Measurements from ENCODE around the gene GNRHR. TPM values are rescaled to one million over a fixed set of nuclear protein-coding genes. Genes with fewer than 3 reads are reported as not detected.

GNRHR gene
- polyA plus RNA-seq, 1 of the 3 experiments (the other 2 are of a cell fraction): 0.02 TPM

- H3K27me3 ChIP-seq (ENCODE audit: insufficient read depth): no peaks in the 10 kb centered on the region
- H4K20me1 ChIP-seq (ENCODE audit: insufficient read depth): no peaks in the 10 kb centered on the region; the same call in 1 of the 2 replicates
- peak overlapping the region; percentile 98; the same call in 1 of the 2 replicates for H2AFZ ChIP-seq (ENCODE audit: low read depth)
- no peaks in the 10 kb centered on the region for H3F3A ChIP-seq (replicated peaks; ENCODE audit: insufficient read depth)
- peak overlapping the region; percentile 85 to 92 for H3K27ac ChIP-seq (ENCODE audit: low read depth in 2 of 2, low read length in 1 of 2)
- 85% methylated on average over 2 of the region's 2 CpGs for WGBS (ENCODE audit: low lambda C conversion rate)
- H3K4me2 ChIP-seq: peak overlapping the region; percentile 84
- TF ChIP-seq TEAD4 (IDR thresholded peaks at IDR 0.05; ENCODE audit: borderline replicate concordance, insufficient read depth): no peak
- TF ChIP-seq MXI1 (IDR thresholded peaks at IDR 0.05; ENCODE audit: low read depth, low read length): no peak
- TF ChIP-seq TAF1 (IDR thresholded peaks at IDR 0.05; ENCODE audit: borderline replicate concordance, low read depth, low read length): no peak
- TF ChIP-seq POLR2AphosphoS5 (IDR thresholded peaks at IDR 0.05; ENCODE audit: low read depth, low read length): no peak
- no peak for TF ChIP-seq MEF2A (IDR thresholded peaks at IDR 0.05; ENCODE audit: borderline replicate concordance, low read depth)
- no peak for TF ChIP-seq FOXM1 (IDR thresholded peaks at IDR 0.05; ENCODE audit: low read depth)
- no peak for TF ChIP-seq YY1 (IDR thresholded peaks at IDR 0.05; ENCODE audit: low read depth)
- TF ChIP-seq USF2 (IDR thresholded peaks at IDR 0.05; ENCODE audit: borderline replicate concordance, low read depth, low read length): no peak
- TF ChIP-seq, protein P1, sequence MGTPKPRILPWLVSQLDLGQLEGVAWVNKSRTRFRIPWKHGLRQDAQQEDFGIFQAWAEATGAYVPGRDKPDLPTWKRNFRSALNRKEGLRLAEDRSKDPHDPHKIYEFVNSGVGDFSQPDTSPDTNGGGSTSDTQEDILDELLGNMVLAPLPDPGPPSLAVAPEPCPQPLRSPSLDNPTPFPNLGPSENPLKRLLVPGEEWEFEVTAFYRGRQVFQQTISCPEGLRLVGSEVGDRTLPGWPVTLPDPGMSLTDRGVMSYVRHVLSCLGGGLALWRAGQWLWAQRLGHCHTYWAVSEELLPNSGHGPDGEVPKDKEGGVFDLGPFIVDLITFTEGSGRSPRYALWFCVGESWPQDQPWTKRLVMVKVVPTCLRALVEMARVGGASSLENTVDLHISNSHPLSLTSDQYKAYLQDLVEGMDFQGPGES (IDR thresholded peaks at IDR 0.05; ENCODE audit: low read depth, low read length): no peak
- TF ChIP-seq NFIC (IDR thresholded peaks at IDR 0.05; ENCODE audit: borderline replicate concordance): no peak
- TF ChIP-seq CHD2 (IDR thresholded peaks at IDR 0.05; ENCODE audit: low read length, partially characterized antibody): no peak
- TF ChIP-seq ELF1 (IDR thresholded peaks at IDR 0.05): no peak
- no peak for TF ChIP-seq FOXJ3 (CRISPR knock-in tag; IDR thresholded peaks at IDR 0.05)
- no peak for TF ChIP-seq SIN3A (IDR thresholded peaks at IDR 0.05; ENCODE audit: borderline replicate concordance, low read depth, low read length)
- TF ChIP-seq RAD21 (IDR thresholded peaks at IDR 0.05; ENCODE audit: low read length): no peak
- peaks cover 0 to 11% of the 10 kb centered on the region in 2 experiments for H3K36me3 ChIP-seq (replicated peaks in 1 of 2; ENCODE audit: control insufficient read depth in 1 of 2, insufficient read depth in 2 of 2, low read length in 1 of 2)
- no peaks in the 10 kb centered on the region for H3K9me3 ChIP-seq
- DNase-seq: no peak
- peaks cover 0 to 7% of the 10 kb centered on the region in 2 experiments; a peak in 3 of 4 replicates for H3K4me1 ChIP-seq (ENCODE audit: control insufficient read depth in 1 of 2, insufficient read depth in 2 of 2, low read depth in 1 of 2, low read length in 1 of 2)
- H3K9me2 ChIP-seq: no peaks in the 10 kb centered on the region
- peak overlapping the region; percentile 72 for H3K9ac ChIP-seq
- peaks cover 96% of the 10 kb centered on the region for H3K79me2 ChIP-seq (ENCODE audit: insufficient read depth)
- H3K4me3 ChIP-seq (ENCODE audit: low read depth in 2 of 2, low read length in 1 of 2): peak overlapping the region; percentile 82 to 86
- POLR2A ChIA-PET: interaction anchor here (2.7 kb wide), 1 partner anchor 10 kb away, joined by 7 read pairs; no protein-coding TSS in a partner anchor
- CTCF ChIA-PET: interaction anchor here (1.5 to 2.6 kb wide), 2 partner anchors 47 to 69 kb away, joined by 3 to 8 read pairs; no protein-coding TSS in a partner anchor
Measured at GRCh38 chr4:67702166-67702565, 52.0 kb downstream of the GNRHR start.

DNA sequence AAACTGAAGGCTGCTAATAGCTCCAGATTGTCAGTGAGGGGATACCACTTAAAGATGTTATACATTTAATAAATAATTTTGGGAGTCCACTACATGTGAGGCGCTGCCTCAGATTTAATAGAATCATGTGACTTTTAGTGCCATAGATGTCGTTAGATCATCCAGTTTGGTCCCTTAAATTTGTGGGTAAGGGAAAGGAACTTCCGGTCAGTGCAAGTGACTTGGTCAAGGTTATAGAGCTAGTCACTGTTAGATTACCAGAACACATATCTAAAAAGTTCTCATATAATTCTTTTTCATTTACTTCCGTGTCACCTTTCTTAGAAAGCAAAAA is 52.7 kb downstream of the GNRHR start:
- H3K4me3 ChIP-seq (ENCODE audit: low read depth in 2 of 2, low read length in 1 of 2): peak overlapping the region; percentile 82 to 86
- DNase-seq: peak; percentile 17
- peak overlapping the region; percentile 85 to 92 for H3K27ac ChIP-seq (ENCODE audit: low read depth in 2 of 2, low read length in 1 of 2)
- peak overlapping the region; percentile 72 for H3K9ac ChIP-seq
- H3K9me3 ChIP-seq: no peaks in the 10 kb centered on the region
- no peaks in the 10 kb centered on the region; the same call in 1 of the 2 replicates for H4K20me1 ChIP-seq (ENCODE audit: insufficient read depth)
- CTCF ChIA-PET: interaction anchor here (1.0 to 2.6 kb wide), 5 partner anchors 13 to 68 kb away, joined by 3 to 9 read pairs (median 8); no protein-coding TSS in a partner anchor
- H3K36me3 ChIP-seq (replicated peaks in 1 of 2; ENCODE audit: control insufficient read depth in 1 of 2, insufficient read depth in 2 of 2, low read length in 1 of 2): peaks cover 0 to 11% of the 10 kb centered on the region in 2 experiments
- H3K4me1 ChIP-seq (ENCODE audit: control insufficient read depth in 1 of 2, insufficient read depth in 2 of 2, low read depth in 1 of 2, low read length in 1 of 2): peaks cover 0 to 7% of the 10 kb centered on the region in 2 experiments; a peak in 3 of 4 replicates
- 7% methylated on average over 4 of the region's 4 CpGs for WGBS (ENCODE audit: low lambda C conversion rate)
- POLR2A ChIA-PET: interaction anchor here (2.7 kb wide), 1 partner anchor 11 kb away, joined by 7 read pairs; no protein-coding TSS in a partner anchor
- H3K79me2 ChIP-seq (ENCODE audit: insufficient read depth): peaks cover 96% of the 10 kb centered on the region
- peak overlapping the region; percentile 84 for H3K4me2 ChIP-seq
- H2AFZ ChIP-seq (ENCODE audit: low read depth): peak overlapping the region; percentile 98
- no peaks in the 10 kb centered on the region for H3K9me2 ChIP-seq
- no peaks in the 10 kb centered on the region for H3F3A ChIP-seq (replicated peaks; ENCODE audit: insufficient read depth)
- 0 out of 2 replicates have a peak, but pooled peaks have one; percentile 1 for TF ChIP-seq TAF1 (IDR thresholded peaks at IDR 0.05; ENCODE audit: borderline replicate concordance, low read depth, low read length)
- TF ChIP-seq FOSL2 (IDR thresholded peaks at IDR 0.05; ENCODE audit: borderline replicate concordance, low read depth): no peak
- no peaks in the 10 kb centered on the region for H3K27me3 ChIP-seq (ENCODE audit: insufficient read depth)

All from SK-N-SH (cell line).